ENCODE results near the gene RANBP17.

- TF ChIP-seq BHLHE40 (IDR thresholded peaks at IDR 0.05; ENCODE audit: borderline replicate concordance) (no peak), SP1 (IDR thresholded peaks at IDR 0.05) (no peak), FOXM1 (IDR thresholded peaks at IDR 0.05; ENCODE audit: borderline replicate concordance) (no peak), LEF1 (IDR thresholded peaks at IDR 0.05; ENCODE audit: borderline replicate concordance) (no peak), FOXA1 (IDR thresholded peaks at IDR 0.05) (no peak), HDGF (IDR thresholded peaks at IDR 0.05; ENCODE audit: borderline replicate concordance) (no peak), L3MBTL2 (conservative IDR thresholded peaks at IDR 0.05) (no peak), CTBP1 (IDR thresholded peaks at IDR 0.05; ENCODE audit: borderline replicate concordance) (no peak), ARNT (IDR thresholded peaks at IDR 0.05) (no peak)
- TF ChIP-seq, protein P1, sequence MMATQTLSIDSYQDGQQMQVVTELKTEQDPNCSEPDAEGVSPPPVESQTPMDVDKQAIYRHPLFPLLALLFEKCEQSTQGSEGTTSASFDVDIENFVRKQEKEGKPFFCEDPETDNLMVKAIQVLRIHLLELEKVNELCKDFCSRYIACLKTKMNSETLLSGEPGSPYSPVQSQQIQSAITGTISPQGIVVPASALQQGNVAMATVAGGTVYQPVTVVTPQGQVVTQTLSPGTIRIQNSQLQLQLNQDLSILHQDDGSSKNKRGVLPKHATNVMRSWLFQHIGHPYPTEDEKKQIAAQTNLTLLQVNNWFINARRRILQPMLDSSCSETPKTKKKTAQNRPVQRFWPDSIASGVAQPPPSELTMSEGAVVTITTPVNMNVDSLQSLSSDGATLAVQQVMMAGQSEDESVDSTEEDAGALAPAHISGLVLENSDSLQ (IDR thresholded peaks at IDR 0.05), result no peak
These were observed 360.1 kb downstream of the RANBP17 start for GRCh38 chr5:171221916-171222315.

Measured in HEK293T (cell line).